GM18951 (cell line): Measurements from ENCODE around the gene RNF149.
"Not testable (repeated sequence)": the region's sequence is repeated elsewhere in the genome, so short reads cannot be mapped to it uniquely, and the experiment has no call there.

Experiments used
- POLR2A ChIP-seq: IDR thresholded peaks from 4 replicates; pipeline ENCODE4 v1.6.1; 2011; ENCODE audit warnings: mild to moderate bottlenecking; ENCODE audit not compliant: insufficient read length, insufficient read depth; ENCODE audit errors: extremely low read depth
- in situ Hi-C: fragments of 300-500 bp; cut with MboI; formaldehyde crosslinking; loops from one replicate; pipeline ENCODE4 v1.12.0; 2022; ENCODE audit warnings: low sequenced_read_pairs, mixed read lengths, inconsistent platforms; ENCODE audit not compliant: unreplicated experiment

The RNF149 gene

DNA sequence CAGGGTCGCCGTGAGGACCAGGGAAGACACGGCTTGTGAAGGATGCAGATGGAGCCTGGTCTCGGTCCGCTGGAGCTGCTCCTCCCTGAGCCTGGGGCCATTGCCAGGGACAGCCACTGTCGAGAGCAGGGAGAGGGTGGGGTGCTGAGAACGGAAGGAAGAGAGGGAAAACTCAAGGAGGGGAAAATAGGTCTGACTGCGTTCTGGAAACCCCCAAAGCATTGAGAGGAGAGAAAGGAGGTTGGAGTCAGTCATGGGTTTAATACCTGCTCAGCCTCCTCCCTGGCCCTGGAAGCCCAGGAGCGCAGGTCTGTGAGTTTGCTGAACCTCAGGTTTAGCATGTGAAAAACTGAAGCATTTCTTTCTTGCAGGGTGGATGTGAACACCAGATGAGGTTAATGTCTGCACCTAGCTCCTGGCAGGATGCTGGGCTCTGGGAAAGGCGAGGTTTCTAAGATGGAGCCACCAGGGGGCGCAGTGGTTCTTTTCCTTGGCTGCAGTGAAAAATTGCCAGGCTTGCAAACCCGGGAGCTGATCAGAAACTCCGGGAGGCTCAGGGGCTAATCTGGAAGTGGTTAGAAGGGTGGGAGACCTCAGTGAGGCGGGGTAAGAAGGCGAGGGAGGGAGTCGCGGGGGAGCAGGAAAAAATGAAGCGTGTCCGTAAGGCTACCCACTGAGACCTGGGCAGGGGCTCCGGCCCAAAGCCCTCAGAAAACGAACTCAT lies 33.6 kb upstream of the RNF149 start:
- no peak for TF ChIP-seq POLR2A
- in situ Hi-C loops = no loop called here

DNA sequence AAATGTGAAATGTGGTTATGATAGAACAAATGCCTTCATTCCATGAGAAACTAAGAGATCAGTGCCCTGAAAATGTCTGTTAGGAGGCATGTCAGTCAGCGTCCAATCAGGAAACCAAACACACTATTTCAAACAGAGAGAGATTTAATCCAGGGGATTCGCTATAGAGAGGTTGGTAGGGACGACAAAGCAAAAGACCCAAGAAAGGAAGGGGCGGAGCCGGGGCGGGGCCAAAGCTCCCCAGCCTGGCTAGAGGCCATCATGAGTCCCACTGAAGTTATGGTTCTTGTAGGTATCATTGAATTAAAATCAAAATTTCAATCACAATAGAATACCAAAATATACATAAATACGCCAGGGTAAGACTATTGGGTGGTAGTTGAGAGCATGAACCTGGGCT lies 32.9 kb upstream of the RNF149 start:
- TF ChIP-seq POLR2A = no peak

DNA sequence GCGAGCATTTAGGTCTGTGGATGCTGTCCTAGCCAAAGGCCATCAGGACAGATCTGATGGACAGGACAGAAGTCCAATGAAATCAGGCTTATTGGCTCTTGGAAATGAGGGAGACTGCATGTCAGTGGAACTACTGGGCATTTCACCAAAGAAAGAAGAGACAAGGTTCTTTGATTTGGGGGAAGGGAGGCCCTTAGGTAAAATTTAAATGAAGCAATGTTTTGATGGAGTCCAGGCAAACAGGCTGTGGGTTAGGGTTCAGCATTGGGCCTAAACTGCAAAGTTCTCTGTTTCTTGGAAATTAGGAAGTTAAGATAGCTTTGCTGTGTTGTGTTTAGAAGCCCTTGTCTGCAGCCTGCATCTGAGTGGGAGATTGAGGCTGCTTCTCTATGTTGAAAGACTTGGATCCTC lies 31.6 kb upstream of the RNF149 start:
- in situ Hi-C loops = no loop called here
- TF ChIP-seq POLR2A = no peak

More for the DNA sequence above, 32.9 kb upstream of the RNF149 start:
- in situ Hi-C loops = no loop called here

DNA sequence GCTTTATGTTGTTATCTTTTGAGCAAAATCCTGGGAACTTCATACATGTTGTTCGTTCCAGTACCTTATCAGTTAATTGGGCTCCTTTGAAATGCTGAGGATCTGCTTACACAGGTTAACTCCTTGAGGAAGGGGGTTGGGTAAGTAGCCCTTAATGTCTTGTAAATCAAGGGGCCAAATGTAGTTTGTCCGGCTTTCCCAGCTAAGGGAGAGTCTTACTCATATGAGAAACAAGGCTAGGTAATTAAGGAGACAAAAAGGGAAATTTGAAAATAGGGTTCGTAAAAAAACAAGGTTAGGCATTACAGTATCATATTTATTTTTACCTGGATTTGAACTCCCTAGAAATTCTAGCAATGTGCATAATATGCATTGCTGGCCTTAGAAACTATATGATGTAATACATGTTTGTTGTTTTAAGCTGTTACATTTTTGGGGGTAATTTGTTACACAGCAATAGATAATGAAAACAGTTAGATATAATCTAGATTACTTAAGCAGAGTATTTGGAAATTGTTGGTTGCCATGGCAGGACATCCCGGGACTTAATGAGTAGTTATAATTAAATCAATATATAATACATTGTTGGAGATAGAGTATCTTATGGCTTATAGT lies 30.9 kb upstream of the RNF149 start:
- TF ChIP-seq POLR2A = no peak
- in situ Hi-C loops = no loop called here

DNA sequence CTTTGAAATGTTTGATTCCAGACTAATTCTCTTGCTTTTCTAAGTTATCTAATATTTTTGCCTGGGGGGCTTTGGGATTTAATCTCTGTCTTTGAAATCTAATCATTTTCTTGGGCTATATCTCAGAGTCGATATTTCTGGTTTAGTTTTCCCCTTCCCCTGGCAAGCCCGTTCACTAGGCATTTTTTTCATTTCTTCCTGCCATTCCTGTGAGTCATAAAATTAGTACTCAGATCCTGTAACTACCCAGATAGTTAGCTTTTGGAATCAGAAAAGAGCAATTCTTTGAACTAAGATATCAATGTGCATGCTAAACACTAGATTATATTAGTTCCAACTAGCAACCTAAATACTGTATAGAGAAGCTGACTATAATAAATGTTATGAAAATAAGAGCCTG lies 29.4 kb upstream of the RNF149 start:
- in situ Hi-C loops = no loop called here

DNA sequence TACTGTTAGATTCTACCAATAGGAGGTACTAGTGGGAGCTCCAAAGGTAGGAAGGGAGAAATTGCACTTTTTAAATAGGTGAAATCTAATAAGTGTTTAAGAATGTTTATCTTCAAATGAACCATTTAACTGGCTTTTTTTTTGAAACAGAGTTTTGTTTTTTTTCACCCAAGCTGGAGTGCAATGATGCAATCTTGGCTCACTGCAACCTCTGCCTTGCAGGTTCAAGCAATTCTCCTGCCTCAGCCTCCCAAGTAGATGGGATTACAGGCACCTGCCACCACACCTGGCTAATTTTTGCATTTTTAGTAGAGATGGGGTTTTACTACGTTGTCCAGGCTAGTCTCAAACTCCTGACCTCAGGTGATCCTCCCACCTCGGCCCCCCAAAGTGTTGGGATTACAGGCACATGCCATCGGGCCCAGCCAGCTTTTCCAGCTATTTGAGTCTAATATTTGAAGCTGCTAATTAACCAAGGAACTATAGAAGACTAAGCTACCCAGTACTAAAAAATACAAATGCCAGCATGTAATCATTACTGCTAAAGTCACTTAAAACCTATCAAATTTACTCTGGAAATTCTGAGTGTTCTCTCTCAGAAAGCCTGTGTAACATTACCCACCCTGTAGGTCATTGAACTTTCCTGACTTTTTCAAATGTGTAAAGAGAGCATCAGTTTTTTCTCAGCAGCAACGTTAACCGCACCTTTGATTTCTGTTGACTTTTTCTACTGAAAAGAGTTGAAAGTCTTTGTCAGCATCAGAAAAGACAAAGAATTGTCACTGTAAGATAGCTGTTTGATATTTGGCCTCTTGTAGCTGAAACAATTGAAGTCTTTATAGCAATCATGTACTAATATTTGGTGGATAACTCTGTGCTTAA lies 24.6 kb upstream of the RNF149 start:
- no peak for TF ChIP-seq POLR2A
- in situ Hi-C loops = no loop called here

More for the DNA sequence above, 29.4 kb upstream of the RNF149 start:
- no peak for TF ChIP-seq POLR2A

DNA sequence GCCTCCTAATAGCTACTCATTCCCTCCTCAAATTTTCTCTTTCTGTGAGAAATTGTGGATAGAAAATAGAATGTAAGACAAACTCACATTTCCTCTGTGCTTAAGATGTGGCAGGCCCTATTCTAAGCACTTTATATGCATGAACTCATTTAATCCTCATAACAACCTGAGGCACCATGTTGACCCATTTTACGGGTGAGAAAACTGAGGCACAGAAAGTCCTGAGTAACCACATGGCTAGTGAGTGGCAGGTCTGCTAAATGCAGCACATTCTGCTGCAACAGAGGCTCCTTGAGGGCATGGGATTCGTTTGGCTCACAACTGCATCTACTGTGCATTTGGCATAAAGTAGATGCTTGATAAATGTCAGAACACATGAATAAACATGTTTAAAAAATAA lies 22.7 kb upstream of the RNF149 start:
- TF ChIP-seq POLR2A = no peak
- in situ Hi-C loops = no loop called here

DNA sequence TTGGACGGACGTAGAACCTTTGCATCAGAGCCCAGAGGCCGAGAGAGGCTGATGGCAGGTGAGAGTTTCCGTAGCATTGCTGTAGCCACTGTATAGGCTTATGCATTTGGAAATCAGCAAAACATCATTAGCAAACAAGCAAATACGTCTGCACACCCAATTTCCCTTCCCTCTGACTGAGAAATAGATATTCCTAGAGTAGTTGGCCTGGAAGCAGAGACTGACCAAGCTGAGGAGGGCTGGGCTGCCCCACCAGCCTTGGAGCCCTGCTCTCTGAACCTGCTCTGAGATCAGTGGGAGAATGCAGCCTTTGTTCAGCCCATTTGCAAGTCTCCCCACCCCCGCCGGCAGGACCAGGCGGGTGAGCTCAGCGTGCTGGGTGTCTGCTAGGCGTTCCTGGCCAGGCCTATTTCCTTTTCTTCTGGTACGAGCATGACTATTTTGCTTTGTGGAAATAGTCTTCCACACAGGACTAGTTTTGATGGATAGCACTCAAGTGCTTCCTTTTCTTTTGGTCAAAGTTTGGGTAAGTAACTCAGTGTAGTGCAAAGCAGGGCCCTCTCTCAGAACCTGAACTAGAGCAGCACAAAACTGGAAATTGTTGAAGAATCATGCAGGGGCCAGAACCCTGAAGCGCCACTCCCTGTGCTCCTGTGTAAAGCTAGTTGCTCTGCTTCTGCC lies 21.9 kb upstream of the RNF149 start:
- TF ChIP-seq POLR2A = no peak
- in situ Hi-C loops = no loop called here

DNA sequence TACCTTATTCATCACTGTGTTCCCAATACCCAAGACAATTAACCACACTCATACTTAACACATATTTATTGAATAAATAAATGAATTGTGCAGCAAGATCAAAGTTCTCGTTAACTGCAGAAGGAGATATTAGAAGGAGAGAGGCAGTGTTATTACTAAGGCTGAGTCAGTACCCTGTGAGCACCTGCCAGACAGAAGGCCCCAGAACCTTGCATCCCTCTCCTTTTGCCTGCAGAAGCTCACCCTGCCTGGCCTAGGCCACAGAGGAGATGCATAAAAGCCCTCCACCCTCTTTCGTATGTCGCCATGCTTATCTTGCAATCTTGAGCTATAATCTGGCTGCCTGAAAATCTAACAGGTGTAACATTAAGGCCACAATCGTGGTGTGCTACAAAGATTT lies 20.5 kb upstream of the RNF149 start:
- no peak for TF ChIP-seq POLR2A
- in situ Hi-C loops = no loop called here

DNA sequence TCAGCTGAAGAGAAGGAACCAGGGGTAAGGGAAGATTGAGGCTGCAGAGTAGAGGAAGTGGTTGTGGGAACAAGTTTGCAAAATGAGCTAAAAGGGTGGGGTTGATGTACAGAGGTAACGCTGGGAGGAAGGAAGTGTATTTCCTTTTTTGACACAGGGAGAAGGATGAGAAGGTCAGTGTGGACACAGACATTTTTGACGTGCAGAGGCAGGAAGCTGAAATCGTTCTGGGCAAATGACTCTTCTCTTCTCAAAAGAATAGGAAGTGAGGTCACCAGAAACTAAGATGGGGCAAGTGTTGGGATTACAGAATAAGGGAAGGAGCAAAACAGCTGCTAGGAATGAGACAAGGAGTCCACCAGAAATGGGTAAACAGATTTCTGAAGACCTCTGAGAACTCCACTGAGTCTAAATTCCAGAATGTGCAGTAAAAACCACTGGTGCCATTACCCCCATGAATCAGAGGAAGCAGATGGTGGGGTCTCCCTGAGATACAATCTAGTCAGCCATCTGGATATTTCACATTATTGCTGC lies 20.0 kb upstream of the RNF149 start:
- no peak for TF ChIP-seq POLR2A
- in situ Hi-C loops = no loop called here

DNA sequence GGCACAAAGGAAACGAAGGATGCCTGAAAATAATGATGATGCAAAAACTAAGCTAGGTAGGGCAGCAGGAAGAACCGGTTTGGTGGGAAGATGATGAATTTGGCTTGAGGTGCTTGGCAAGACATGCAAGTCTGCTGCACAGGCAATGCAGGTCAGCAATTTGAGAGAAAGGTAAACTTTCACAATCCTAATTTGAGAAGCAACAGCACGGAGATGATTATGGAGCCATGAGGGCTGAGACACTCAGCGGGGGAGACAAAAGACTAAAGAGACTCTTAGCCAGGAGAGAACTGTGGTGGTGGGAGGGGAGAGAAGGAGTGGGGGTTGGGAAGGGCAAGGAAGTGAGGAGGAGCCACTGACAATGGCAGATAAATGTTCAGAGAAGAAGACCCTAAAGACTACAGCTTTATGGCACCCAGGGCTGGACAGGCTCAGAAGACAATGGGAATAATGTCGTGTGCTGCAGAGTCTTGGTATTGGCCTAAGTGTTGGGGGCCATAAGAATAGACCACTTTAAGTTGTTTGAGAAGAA lies 19.4 kb upstream of the RNF149 start:
- no peak for TF ChIP-seq POLR2A
- in situ Hi-C loops = no loop called here

DNA sequence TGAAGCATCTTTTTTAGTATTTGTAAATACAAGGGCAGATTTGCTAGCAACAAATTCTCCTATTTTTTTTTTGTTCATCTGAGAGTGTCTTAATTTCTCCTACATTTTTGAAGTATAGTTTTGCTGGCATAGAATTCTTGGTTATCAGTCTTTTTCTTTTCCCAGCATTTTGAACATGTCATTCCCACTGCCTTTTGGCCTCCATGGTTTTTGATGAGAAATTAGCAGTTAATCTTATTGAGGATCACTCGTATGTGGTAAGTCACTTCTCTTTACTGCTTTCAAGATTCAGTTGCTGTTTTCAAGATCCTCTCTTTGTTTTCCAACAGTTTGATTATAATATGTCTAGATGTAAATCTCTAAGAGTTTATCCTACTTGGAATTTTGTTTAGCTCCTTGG lies 16.9 kb upstream of the RNF149 start:
- TF ChIP-seq POLR2A = no peak
- in situ Hi-C loops = no loop called here

DNA sequence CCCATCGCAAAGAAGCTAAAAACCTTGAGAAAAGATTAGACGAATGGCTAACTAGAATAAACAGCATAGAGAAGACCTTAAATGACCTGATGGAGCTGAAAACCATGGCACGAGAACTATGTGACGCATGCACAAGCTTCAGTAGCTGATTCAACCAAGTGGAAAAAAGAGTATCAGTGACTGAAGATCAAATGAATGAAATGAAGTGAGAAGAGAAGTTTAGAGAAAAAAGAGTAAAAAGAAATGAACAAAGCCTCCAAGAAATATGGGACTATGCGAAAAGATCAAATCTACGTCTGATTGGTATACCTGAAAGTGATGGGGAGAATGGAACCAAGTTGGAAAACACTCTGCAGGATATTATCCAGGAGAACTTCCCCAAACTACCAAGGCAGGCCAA lies 8.1 kb upstream of the RNF149 start:
- in situ Hi-C loops = not testable (repeated sequence)
